MM.1S (cell line): Measurements from ENCODE around the gene NCL.
"Not testable (repeated sequence)": the region's sequence is repeated elsewhere in the genome, so short reads cannot be mapped to it uniquely, and the experiment has no call there.

Experiments
- DNase-seq: peaks from one replicate; pipeline ENCODE4 v3.0.0-alpha.2; 2015
- H2AFZ ChIP-seq: fragments of 300-600 bp; sonication (generic); 2 replicates; pipeline ENCODE4 v1.6.0; 2016; ENCODE audit warnings: antibody characterized with exemption, low read length
- H3F3A ChIP-seq: fragments of 300-600 bp; sonication (generic); 2 replicates; pipeline ENCODE4 v1.6.1; 2016; ENCODE audit warnings: mild to moderate bottlenecking, antibody characterized with exemption, low read length, moderate library complexity, mixed read lengths; ENCODE audit not compliant: insufficient read depth
- H3K27ac ChIP-seq: fragments of 300-600 bp; sonication (generic); 2 replicates; pipeline ENCODE4 v1.5.1; 2016; ENCODE audit warnings: mild to moderate bottlenecking, low read length
- H3K27me3 ChIP-seq: fragments of 300-600 bp; sonication (generic); replicated peaks from 2 replicates; pipeline ENCODE4 v1.6.0; 2016; ENCODE audit warnings: low read length; ENCODE audit not compliant: insufficient read depth
- H3K36me3 ChIP-seq: fragments of 300-600 bp; sonication (generic); replicated peaks from 2 replicates; pipeline ENCODE4 v1.6.1; 2016; ENCODE audit warnings: mild to moderate bottlenecking, low read length, mixed read lengths; ENCODE audit not compliant: insufficient read depth
- H3K4me1 ChIP-seq: fragments of 300-600 bp; sonication (generic); 2 replicates; pipeline ENCODE4 v1.6.1; 2016; ENCODE audit warnings: low read length, mixed read lengths
- H3K4me2 ChIP-seq: fragments of 300-600 bp; sonication (generic); 2 replicates; pipeline ENCODE4 v1.6.0; 2016; ENCODE audit warnings: low read depth, low read length
- H3K4me3 ChIP-seq: fragments of 300-600 bp; sonication (generic); 2 replicates; pipeline ENCODE4 v1.5.1; 2016; ENCODE audit warnings: low read length, mixed read lengths
- H3K79me2 ChIP-seq: fragments of 300-600 bp; sonication (generic); 2 replicates; pipeline ENCODE4 v1.6.1; 2016; ENCODE audit warnings: mixed run types, low read length, mixed read lengths
- H3K9ac ChIP-seq: fragments of 300-600 bp; sonication (generic); 2 replicates; pipeline ENCODE4 v1.6.1; 2016; ENCODE audit warnings: low read length, mixed read lengths
- H3K9me2 ChIP-seq: fragments of 300-600 bp; sonication (generic); replicated peaks from 2 replicates; pipeline ENCODE4 v1.6.1; 2016; ENCODE audit warnings: mild to moderate bottlenecking, low read length, mixed read lengths; ENCODE audit not compliant: insufficient read depth
- H3K9me3 ChIP-seq: fragments of 300-600 bp; sonication (generic); replicated peaks from 2 replicates; pipeline ENCODE4 v1.6.1; 2016; ENCODE audit warnings: mild to moderate bottlenecking, low read length, mixed read lengths; ENCODE audit not compliant: insufficient read depth
- H4K20me1 ChIP-seq: fragments of 300-600 bp; sonication (generic); 2 replicates; pipeline ENCODE4 v1.6.1; 2016; ENCODE audit warnings: mild to moderate bottlenecking, low read length, moderate library complexity, mixed read lengths; ENCODE audit not compliant: insufficient read depth
- EZH2 ChIP-seq: fragments of 300-600 bp; sonication (generic); optimal IDR thresholded peaks from 2 replicates; pipeline ENCODE3; 2017; ENCODE audit warnings: low read depth, mild to moderate bottlenecking, antibody characterized with exemption, low read length, mixed read lengths
- EZH2phosphoT487 ChIP-seq: fragments of 300-600 bp; sonication (generic); IDR thresholded peaks from 2 replicates; pipeline ENCODE4 v1.6.1; 2018; ENCODE audit warnings: antibody characterized with exemption, low read length
- TF ChIP-seq, protein P1 (sequence below): fragments of 300-600 bp; sonication (generic); IDR thresholded peaks from 2 replicates; pipeline ENCODE4 v1.5.1; 2016; ENCODE audit warnings: antibody characterized with exemption, low read length, mixed read lengths

NCL gene

GRCh38 chr2:231436957-231437356 lies 27.3 kb downstream of the NCL start:
- no peak overlapping the region for H3K4me3 ChIP-seq
- no peaks in the 10 kb centered on the region for H4K20me1 ChIP-seq
- no peaks in the 10 kb centered on the region for H3K9me3 ChIP-seq
- H3K27me3 ChIP-seq, result no peaks in the 10 kb centered on the region
- H3F3A ChIP-seq, result no peaks in the 10 kb centered on the region
- H3K36me3 ChIP-seq, result no peaks in the 10 kb centered on the region
- no peaks in the 10 kb centered on the region for H3K79me2 ChIP-seq
- H3K4me1 ChIP-seq, result no peaks in the 10 kb centered on the region
- no peak overlapping the region for H3K4me2 ChIP-seq
- H3K9me2 ChIP-seq, result no peaks in the 10 kb centered on the region
- H2AFZ ChIP-seq, result no peak overlapping the region
- H3K9ac ChIP-seq, result no peak overlapping the region
- TF ChIP-seq EZH2 (no peak), EZH2phosphoT487 (no peak)
- TF ChIP-seq, protein P1, sequence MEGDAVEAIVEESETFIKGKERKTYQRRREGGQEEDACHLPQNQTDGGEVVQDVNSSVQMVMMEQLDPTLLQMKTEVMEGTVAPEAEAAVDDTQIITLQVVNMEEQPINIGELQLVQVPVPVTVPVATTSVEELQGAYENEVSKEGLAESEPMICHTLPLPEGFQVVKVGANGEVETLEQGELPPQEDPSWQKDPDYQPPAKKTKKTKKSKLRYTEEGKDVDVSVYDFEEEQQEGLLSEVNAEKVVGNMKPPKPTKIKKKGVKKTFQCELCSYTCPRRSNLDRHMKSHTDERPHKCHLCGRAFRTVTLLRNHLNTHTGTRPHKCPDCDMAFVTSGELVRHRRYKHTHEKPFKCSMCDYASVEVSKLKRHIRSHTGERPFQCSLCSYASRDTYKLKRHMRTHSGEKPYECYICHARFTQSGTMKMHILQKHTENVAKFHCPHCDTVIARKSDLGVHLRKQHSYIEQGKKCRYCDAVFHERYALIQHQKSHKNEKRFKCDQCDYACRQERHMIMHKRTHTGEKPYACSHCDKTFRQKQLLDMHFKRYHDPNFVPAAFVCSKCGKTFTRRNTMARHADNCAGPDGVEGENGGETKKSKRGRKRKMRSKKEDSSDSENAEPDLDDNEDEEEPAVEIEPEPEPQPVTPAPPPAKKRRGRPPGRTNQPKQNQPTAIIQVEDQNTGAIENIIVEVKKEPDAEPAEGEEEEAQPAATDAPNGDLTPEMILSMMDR, result no peak
- no peak for DNase-seq
- H3K27ac ChIP-seq, result no peak overlapping the region

GRCh38 chr2:231433990-231434389 lies 30.3 kb downstream of the NCL start:
- H2AFZ ChIP-seq, result no peak overlapping the region
- no peaks in the 10 kb centered on the region for H3K9me3 ChIP-seq

GRCh38 chr2:231431606-231432005 lies 32.7 kb downstream of the NCL start:
- H3K27ac ChIP-seq, result no peak overlapping the region
- H3K4me3 ChIP-seq, result no peak overlapping the region
- no peaks in the 10 kb centered on the region for H3K9me3 ChIP-seq
- no peaks in the 10 kb centered on the region for H3K27me3 ChIP-seq
- H3K36me3 ChIP-seq, result no peaks in the 10 kb centered on the region
- no peak for TF ChIP-seq EZH2phosphoT487
- TF ChIP-seq, protein P1, result no peak
- no peak for TF ChIP-seq EZH2
- no peak overlapping the region for H3K4me2 ChIP-seq
- no peaks in the 10 kb centered on the region for H3K9me2 ChIP-seq
- H3K9ac ChIP-seq, result no peak overlapping the region
- H2AFZ ChIP-seq, result no peak overlapping the region
- H3K4me1 ChIP-seq, result no peaks in the 10 kb centered on the region
- DNase-seq, result no peak
- H3F3A ChIP-seq, result no peaks in the 10 kb centered on the region
- H4K20me1 ChIP-seq, result no peaks in the 10 kb centered on the region
- H3K79me2 ChIP-seq, result no peaks in the 10 kb centered on the region

More at GRCh38 chr2:231433990-231434389, 30.3 kb downstream of the NCL start:
- Histone ChIP-seq H3K4me3 (no peak overlapping the region), H3K27me3 (no peaks in the 10 kb centered on the region), H3K36me3 (no peaks in the 10 kb centered on the region), H3K9ac (no peak overlapping the region), H3K4me1 (no peaks in the 10 kb centered on the region), H3K9me2 (no peaks in the 10 kb centered on the region), H3K4me2 (no peak overlapping the region), H4K20me1 (no peaks in the 10 kb centered on the region), H3K79me2 (no peaks in the 10 kb centered on the region), H3F3A (no peaks in the 10 kb centered on the region), H3K27ac (no peak overlapping the region)
- no peak for DNase-seq
- TF ChIP-seq EZH2phosphoT487 (no peak), EZH2 (no peak)
- TF ChIP-seq, protein P1, result no peak

DNA sequence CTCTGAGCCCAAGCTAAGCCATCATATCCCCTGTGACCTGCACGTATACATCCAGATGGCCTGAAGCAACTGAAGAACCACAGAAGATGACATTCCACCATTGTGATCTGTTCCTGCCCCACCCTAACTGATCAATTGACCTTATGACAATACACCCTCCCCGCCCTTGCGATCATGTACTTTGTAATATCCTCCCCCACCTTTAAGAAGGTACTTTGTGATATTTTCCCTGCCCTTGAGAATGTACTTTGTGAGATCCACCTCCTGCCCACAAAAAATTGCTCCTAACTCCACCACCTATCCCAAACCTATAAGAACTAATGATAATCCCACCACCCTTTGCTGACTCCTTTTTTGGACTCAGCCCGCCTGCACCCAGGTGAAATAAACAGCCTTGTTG lies 33.8 kb downstream of the NCL start:
- H3K4me2 ChIP-seq, DNase-seq, H3K79me2 ChIP-seq, H3K4me1 ChIP-seq, H3F3A ChIP-seq, H3K36me3 ChIP-seq, H3K27me3 ChIP-seq, H3K4me3 ChIP-seq, H3K27ac ChIP-seq, H4K20me1 ChIP-seq, H2AFZ ChIP-seq, H3K9me2 ChIP-seq, H3K9me3 ChIP-seq, H3K9ac ChIP-seq: not testable (repeated sequence)
